Heart left ventricle (tissue), 16 donors: ENCODE data around the gene MEF2D. TPM values are rescaled to one million over a fixed set of nuclear protein-coding genes. Genes with fewer than 3 reads are reported as not detected.

Experiments
- ATAC-seq, 4 donors: fragments of 200-7000 bp; cut with Tn5 transposase; one replicate each; pipeline ENCODE4 v1.9.1; 2020 to 2022; ENCODE audit warnings: moderate library complexity in 4 of 4, mild to moderate bottlenecking in 3 of 4, moderate number of reproducible peaks in 1 of 4
- DNase-seq, 5 donors: peaks; one replicate each; pipeline ENCODE4 v3.0.0-alpha.2; 2020
- H3K27ac ChIP-seq, 12 donors: fragments of 200-600 bp; sonication (generic) in 4 of 12; one replicate each; pipeline versions ENCODE4 v1.5.0 to v1.8.0; 2016 to 2022; ENCODE audit warnings: mild to moderate bottlenecking in 2 of 12
- H3K27me3 ChIP-seq, 9 donors: fragments of 200-600 bp; sonication (generic) in 2 of 9; one replicate each; pipeline versions ENCODE4 v1.5.1 to v1.8.0; 2016 to 2022; ENCODE audit warnings: mild to moderate bottlenecking in 3 of 9
- H3K36me3 ChIP-seq, 9 donors: fragments of 200-600 bp; sonication (generic) in 2 of 9; one replicate each; pipeline versions ENCODE4 v1.5.0 to v1.8.0; 2018 to 2022; ENCODE audit warnings: mild to moderate bottlenecking in 2 of 9
- H3K4me1 ChIP-seq, 12 donors: fragments of 200-600 bp; sonication (generic) in 4 of 12; one replicate each; pipeline versions ENCODE4 v1.5.0 to v1.8.0; 2016 to 2022; ENCODE audit warnings: mild to moderate bottlenecking in 3 of 12
- H3K4me3 ChIP-seq, 12 donors: fragments of 200-600 bp; sonication (generic) in 4 of 12; one replicate each; pipeline versions ENCODE4 v1.5.0 to v1.8.0; 2017 to 2022; ENCODE audit warnings: mild to moderate bottlenecking in 9 of 12, moderate library complexity in 4 of 12
- H3K9me3 ChIP-seq, 12 donors: fragments of 200-600 bp; sonication (generic) in 4 of 12; one replicate each; pipeline versions ENCODE4 v1.5.0 to v1.8.0; 2016 to 2022; ENCODE audit warnings: mild to moderate bottlenecking in 1 of 12
- CTCF ChIP-seq, 12 donors: fragments of 200-600 bp; sonication (generic) in 4 of 12; IDR thresholded peaks; one replicate each; pipeline versions ENCODE4 v1.5.0 to v1.8.0; 2018 to 2022; ENCODE audit warnings: antibody characterized with exemption in 12 of 12, mild to moderate bottlenecking in 5 of 12
- POLR2A ChIP-seq, 2 donors: fragments of 450-650 bp; IDR thresholded peaks; one replicate each; pipeline ENCODE4 v1.6.1; 2017; ENCODE audit warnings: antibody characterized with exemption in 2 of 2, mild to moderate bottlenecking in 2 of 2, moderate library complexity in 2 of 2
- WGBS, 4 donors: extraction: QIAGEN DNeasy Blood & Tissue Kit in 2 of 4; methylation state at CpG; one replicate each; pipeline versions ENCODE4 v1.1.5 to v1.1.7; 2013 to 2018; 5-methylcytosine and 5-hydroxymethylcytosine counted together
- intact Hi-C, 10 donors: fragments of 100-400 bp; cut with DNase I; formaldehyde crosslinking; loops; one replicate each; pipeline versions ENCODE4 v1.11.1 to v1.14.2; 2022
- polyA plus RNA-seq, 2 donors: library from polyadenylated mRNA; stranded (reverse); fragments of 200-250 nt; gene quantifications; one replicate each; pipeline ENCODE4 v1.2.3, GENCODE V29; 2013
- total RNA-seq, 9 donors: library from RNA; depleted of rRNA in 2 of 9; stranded (reverse); fragments of >200 nt in 2 of 9; fragmentation: NEBNext Ultra II Directional in 3 of 9; extraction: Animal tissue kit (Norgen Biotek cat#: 25700) in 3 of 9; gene quantifications; one replicate each; pipeline versions ENCODE4 v1.1.0 to v1.2.4, GENCODE V29; 2016 to 2023
- donor health status: ischemic (EF 13 %, LVEDD 7.1; RV severe dilation, severe dysfunction).
- donor health status: healthy with polysubstance abuse.
- donor health status: DM: no; HTN: yes; CAD: no.
- donor health status: DM: no; HTN: no; CAD: no.
- donor health status: ischemic (EF 25% LVEDD 6.9; RV normal size, moderate dysfunction).
- donor health status: ischemic (EF 25% LVEDD 5.7; RV mildly dilated, moderate dysfunction).
- donor health status: healthy.
- donor health status: DM: yes; HTN: yes; CAD: no.
- donor health status: ischemic (EF 35%, LVEDD 5.7; RV mildly dilated, moderate dysfunction).
- donor health status: nonischemic (EF 11% LVEDD 7.7; RV severe dilation, severe dysfunction).
- donor health status: DM: yes; HTN: yes; CAD: no.
- donor health status: PGD.
- donor health status: ischemic (EF 29% LVEDD 5.4; RV normal size, mild dysfunction).
- donor health status: nonischemic (EF 23%, LVEDD 6.1; RV moderate dilation, normal function).

Gene MEF2D
- total and polyA plus RNA-seq, 11 donors = 40.5 to 203 (median 92.3) TPM

GRCh38 chr1:156427957-156428356 is 72.6 kb downstream of the MEF2D start:
- DNase-seq (no peak), ATAC-seq (no peak)
- WGBS, 4 donors = 62 to 73% (median 68%) methylated on average over 5 of the region's 5 CpGs
- intact Hi-C loops = no loop called here
- TF ChIP-seq CTCF (IDR thresholded peaks at IDR 0.05) (no peak), POLR2A (IDR thresholded peaks at IDR 0.05) (no peak)
- Histone ChIP-seq H3K9me3 (no peaks in the 10 kb centered on the region), H3K27me3 (peaks cover 19 to 90% (median 60%) of the 10 kb centered on the region in 9 donors), H3K27ac (no peak overlapping the region), H3K4me3 (no peak overlapping the region), H3K36me3 (no peaks in the 10 kb centered on the region), H3K4me1 (peaks cover 0 to 4% (median 0%) of the 10 kb centered on the region in 12 donors)

GRCh38 chr1:156425943-156426342 is 74.6 kb downstream of the MEF2D start:
- 87 to 94% (median 93%) methylated on average over 7 of the region's 7 CpGs for WGBS, 4 donors
- TF ChIP-seq POLR2A (IDR thresholded peaks at IDR 0.05) (no peak), CTCF (IDR thresholded peaks at IDR 0.05) (no peak)
- Histone ChIP-seq H3K9me3 (no peaks in the 10 kb centered on the region), H3K4me3 (no peak overlapping the region), H3K4me1 (peaks cover 4 to 16% (median 12%) of the 10 kb centered on the region in 12 donors), H3K27me3 (peaks cover 19 to 92% (median 60%) of the 10 kb centered on the region in 9 donors), H3K36me3 (no peaks in the 10 kb centered on the region), H3K27ac (no peak overlapping the region)
- intact Hi-C loops = no loop called here
- no peak for DNase-seq
- ATAC-seq = no peak

- DNase-seq (no peak), ATAC-seq (no peak)
- H3K27ac ChIP-seq = no peak overlapping the region
- peaks cover 4 to 26% (median 21%) of the 10 kb centered on the region in 12 donors for H3K4me1 ChIP-seq
- WGBS, 4 donors = 81 to 86% (median 84%) methylated on average over 10 of the region's 10 CpGs
- no peaks in the 10 kb centered on the region for H3K9me3 ChIP-seq
- no peak overlapping the region for H3K4me3 ChIP-seq
- no peak for TF ChIP-seq POLR2A (IDR thresholded peaks at IDR 0.05)
- TF ChIP-seq CTCF (IDR thresholded peaks at IDR 0.05) = no peak
- peaks cover 28 to 96% (median 61%) of the 10 kb centered on the region in 9 donors for H3K27me3 ChIP-seq
- intact Hi-C loops = no loop called here
- no peaks in the 10 kb centered on the region for H3K36me3 ChIP-seq
These were observed 75.7 kb downstream of the MEF2D start for GRCh38 chr1:156424806-156425432.

- no peak for TF ChIP-seq CTCF (IDR thresholded peaks at IDR 0.05)
- no peak for TF ChIP-seq POLR2A (IDR thresholded peaks at IDR 0.05)
- H3K4me3 ChIP-seq = no peak overlapping the region
- H3K27me3 ChIP-seq = peaks cover 24 to 95% (median 59%) of the 10 kb centered on the region in 9 donors
- no peaks in the 10 kb centered on the region for H3K36me3 ChIP-seq
- H3K4me1 ChIP-seq = peaks cover 4 to 30% (median 21%) of the 10 kb centered on the region in 12 donors
- H3K27ac ChIP-seq = no peak overlapping the region
- intact Hi-C loops = no loop called here
- 52 to 63% (median 58%) methylated on average over 7 of the region's 7 CpGs for WGBS, 4 donors
- H3K9me3 ChIP-seq = no peaks in the 10 kb centered on the region
- ATAC-seq (no peak), DNase-seq (no peak)
These were observed 76.9 kb downstream of the MEF2D start for GRCh38 chr1:156423422-156424352.
